NB4 (cell line): ENCODE measurements around the gene TMEM176B.

Experiments used
- CTCF ChIP-seq: IDR thresholded peaks from one replicate; pipeline ENCODE4 v1.5.1; 2012; ENCODE audit warnings: low read depth, low read length
- MAX ChIP-seq: IDR thresholded peaks from 2 replicates; pipeline ENCODE4 v1.6.1; 2011; ENCODE audit warnings: low read depth, low read length
- MYC ChIP-seq: IDR thresholded peaks from 2 replicates; pipeline ENCODE4 v1.6.1; 2011; ENCODE audit warnings: low read depth, low read length

GRCh38 chr7:150756166-150756565 lies 44.0 kb downstream of the TMEM176B start:
- TF ChIP-seq CTCF (no peak), MYC (no peak), MAX (no peak)
